WTC11 (cell line): ENCODE results near the gene TLCD3B.

Experiments
- ATF2 ChIP-seq: sonication (generic); formaldehyde crosslinking; IDR thresholded peaks from 2 replicates; pipeline ENCODE4 v1.8.1; 2022; ENCODE audit warnings: low read depth, missing genetic modification reagents, borderline replicate concordance
- CREB1 ChIP-seq: sonication (generic); formaldehyde crosslinking; IDR thresholded peaks from 2 replicates; pipeline ENCODE4 v1.8.0; 2023; ENCODE audit warnings: mild to moderate bottlenecking, missing genetic modification reagents
- GABPB1 ChIP-seq: sonication (generic); formaldehyde crosslinking; IDR thresholded peaks from 2 replicates; pipeline ENCODE4 v1.8.1; 2023; ENCODE audit warnings: mild to moderate bottlenecking, missing genetic modification reagents
- IRF1 ChIP-seq: sonication (generic); formaldehyde crosslinking; IDR thresholded peaks from 2 replicates; pipeline ENCODE4 v1.8.0; 2023; ENCODE audit warnings: missing genetic modification reagents
- MAX ChIP-seq: sonication (generic); formaldehyde crosslinking; IDR thresholded peaks from 2 replicates; pipeline ENCODE4 v1.8.0; 2022; ENCODE audit warnings: mild to moderate bottlenecking, missing genetic modification reagents
- MLX ChIP-seq: sonication (generic); formaldehyde crosslinking; IDR thresholded peaks from 2 replicates; pipeline ENCODE4 v1.8.1; 2023; ENCODE audit warnings: mild to moderate bottlenecking, missing genetic modification reagents, moderate library complexity
- NR2C2 ChIP-seq: sonication (generic); formaldehyde crosslinking; IDR thresholded peaks from 2 replicates; pipeline ENCODE4 v1.8.0; 2022; ENCODE audit warnings: mild to moderate bottlenecking, missing genetic modification reagents
- OVOL2 ChIP-seq: fragments of 250-450 bp; sonication (Bioruptor Pico); IDR thresholded peaks from 2 replicates; pipeline ENCODE4 v1.9.0; 2021; ENCODE audit warnings: mild to moderate bottlenecking, borderline replicate concordance
- STAT6 ChIP-seq: sonication (generic); formaldehyde crosslinking; conservative IDR thresholded peaks from 2 replicates; pipeline ENCODE4 v1.8.1; 2023; ENCODE audit warnings: mild to moderate bottlenecking, low read depth, missing genetic modification reagents, moderate library complexity
- TCF7 ChIP-seq: sonication (generic); formaldehyde crosslinking; IDR thresholded peaks from 2 replicates; pipeline ENCODE4 v1.8.0; 2022; ENCODE audit warnings: mild to moderate bottlenecking, low read depth, missing genetic modification reagents, moderate library complexity
- ZNF396 ChIP-seq: fragments of 250-450 bp; sonication (Bioruptor Pico); IDR thresholded peaks from 2 replicates; pipeline ENCODE4 v1.8.0; 2021; ENCODE audit warnings: mild to moderate bottlenecking, moderate library complexity, borderline replicate concordance
- TF ChIP-seq, protein P1 (sequence below): fragments of 200-600 bp; IDR thresholded peaks from 2 replicates; pipeline ENCODE4 v1.8.0; 2022; ENCODE audit warnings: antibody characterized with exemption
- TF ChIP-seq, protein P2 (sequence below): sonication (generic); formaldehyde crosslinking; IDR thresholded peaks from 2 replicates; pipeline ENCODE4 v1.8.1; 2023; ENCODE audit warnings: mild to moderate bottlenecking, missing genetic modification reagents
- TF ChIP-seq, protein P3 (sequence below): fragments of 250-450 bp; sonication (Bioruptor Pico); IDR thresholded peaks from 2 replicates; pipeline ENCODE4 v1.9.0; 2021; ENCODE audit warnings: mild to moderate bottlenecking

DNA sequence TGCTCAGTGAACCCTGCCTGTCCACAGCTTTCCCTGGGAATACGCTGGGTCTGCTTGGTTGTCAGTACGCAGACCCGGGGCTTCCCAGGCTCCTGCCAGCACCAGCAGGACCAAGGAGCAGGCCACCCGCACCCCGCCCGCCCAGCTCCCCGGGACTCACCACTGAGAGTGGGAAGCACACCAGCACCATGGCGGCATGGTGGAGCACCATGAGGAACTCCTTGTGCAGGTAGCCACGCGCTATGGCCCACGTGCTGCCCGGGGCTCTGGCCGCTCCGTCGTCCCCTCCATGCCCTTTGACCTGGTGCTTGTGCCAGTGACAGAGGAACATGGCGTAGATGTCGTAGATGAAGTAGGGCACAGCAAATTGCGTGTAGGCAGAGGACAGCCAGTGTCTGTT, 4.6 kb downstream of the TLCD3B start:
- TF ChIP-seq, protein P1, sequence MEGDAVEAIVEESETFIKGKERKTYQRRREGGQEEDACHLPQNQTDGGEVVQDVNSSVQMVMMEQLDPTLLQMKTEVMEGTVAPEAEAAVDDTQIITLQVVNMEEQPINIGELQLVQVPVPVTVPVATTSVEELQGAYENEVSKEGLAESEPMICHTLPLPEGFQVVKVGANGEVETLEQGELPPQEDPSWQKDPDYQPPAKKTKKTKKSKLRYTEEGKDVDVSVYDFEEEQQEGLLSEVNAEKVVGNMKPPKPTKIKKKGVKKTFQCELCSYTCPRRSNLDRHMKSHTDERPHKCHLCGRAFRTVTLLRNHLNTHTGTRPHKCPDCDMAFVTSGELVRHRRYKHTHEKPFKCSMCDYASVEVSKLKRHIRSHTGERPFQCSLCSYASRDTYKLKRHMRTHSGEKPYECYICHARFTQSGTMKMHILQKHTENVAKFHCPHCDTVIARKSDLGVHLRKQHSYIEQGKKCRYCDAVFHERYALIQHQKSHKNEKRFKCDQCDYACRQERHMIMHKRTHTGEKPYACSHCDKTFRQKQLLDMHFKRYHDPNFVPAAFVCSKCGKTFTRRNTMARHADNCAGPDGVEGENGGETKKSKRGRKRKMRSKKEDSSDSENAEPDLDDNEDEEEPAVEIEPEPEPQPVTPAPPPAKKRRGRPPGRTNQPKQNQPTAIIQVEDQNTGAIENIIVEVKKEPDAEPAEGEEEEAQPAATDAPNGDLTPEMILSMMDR, result no peak
- no peak for TF ChIP-seq STAT6 (CRISPR knock-in tag)
- TF ChIP-seq MAX (CRISPR knock-in tag), result no peak
- TF ChIP-seq MLX (CRISPR knock-in tag), result no peak
- TF ChIP-seq, protein P2, sequence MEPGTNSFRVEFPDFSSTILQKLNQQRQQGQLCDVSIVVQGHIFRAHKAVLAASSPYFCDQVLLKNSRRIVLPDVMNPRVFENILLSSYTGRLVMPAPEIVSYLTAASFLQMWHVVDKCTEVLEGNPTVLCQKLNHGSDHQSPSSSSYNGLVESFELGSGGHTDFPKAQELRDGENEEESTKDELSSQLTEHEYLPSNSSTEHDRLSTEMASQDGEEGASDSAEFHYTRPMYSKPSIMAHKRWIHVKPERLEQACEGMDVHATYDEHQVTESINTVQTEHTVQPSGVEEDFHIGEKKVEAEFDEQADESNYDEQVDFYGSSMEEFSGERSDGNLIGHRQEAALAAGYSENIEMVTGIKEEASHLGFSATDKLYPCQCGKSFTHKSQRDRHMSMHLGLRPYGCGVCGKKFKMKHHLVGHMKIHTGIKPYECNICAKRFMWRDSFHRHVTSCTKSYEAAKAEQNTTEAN (CRISPR knock-in tag), result no peak
- no peak for TF ChIP-seq ZNF396 (CRISPR knock-in tag)
- no peak for TF ChIP-seq IRF1 (CRISPR knock-in tag)
- TF ChIP-seq GABPB1 (CRISPR knock-in tag), result no peak
- TF ChIP-seq, protein P3, sequence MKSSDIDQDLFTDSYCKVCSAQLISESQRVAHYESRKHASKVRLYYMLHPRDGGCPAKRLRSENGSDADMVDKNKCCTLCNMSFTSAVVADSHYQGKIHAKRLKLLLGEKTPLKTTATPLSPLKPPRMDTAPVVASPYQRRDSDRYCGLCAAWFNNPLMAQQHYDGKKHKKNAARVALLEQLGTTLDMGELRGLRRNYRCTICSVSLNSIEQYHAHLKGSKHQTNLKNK (CRISPR knock-in tag), result no peak
- no peak for TF ChIP-seq CREB1 (CRISPR knock-in tag)
- no peak for TF ChIP-seq TCF7
- TF ChIP-seq ATF2 (CRISPR knock-in tag), result no peak
- TF ChIP-seq OVOL2 (CRISPR knock-in tag), result no peak
- TF ChIP-seq NR2C2 (CRISPR knock-in tag), result no peak
